ENCODE data around the gene MLH1. TPM values are rescaled to one million over a fixed set of nuclear protein-coding genes. Genes with fewer than 3 reads are reported as not detected.

The MLH1 gene
- total RNA-seq, 1 experiment from 2014 or later = 28.5 TPM

GRCh38 chr3:36965440-36965839, 27.9 kb upstream of the MLH1 start:
- Histone ChIP-seq H3K4me3 (ENCODE audit: low read depth in 2 of 2, low read length in 2 of 2) (no peak overlapping the region), H3K9me3 (ENCODE audit: control insufficient read depth, insufficient read depth, low read depth, low read length) (no peaks in the 10 kb centered on the region), H3K36me3 (ENCODE audit: control insufficient read depth, insufficient read depth, low read length) (no peaks in the 10 kb centered on the region), H3K27me3 (ENCODE audit: control insufficient read depth, insufficient read depth, low read length) (no peaks in the 10 kb centered on the region), H3K4me1 (ENCODE audit: control insufficient read depth, insufficient read depth, low read length) (no peaks in the 10 kb centered on the region), H3K27ac (ENCODE audit: low read length) (no peak overlapping the region)
- BruUV-seq (replicated peaks) = no TSS peak
- DNase-seq (ENCODE audit: low read depth, low spot score) = no peak
- ChIA-PET POLR2A (no interaction called here), CTCF (no interaction called here)
- ATAC-seq = no peak
- intact Hi-C loops (cut with micrococcal nuclease; ENCODE audit: unreplicated experiment) = no loop called here
- TF ChIP-seq REST (IDR thresholded peaks at IDR 0.05; ENCODE audit: insufficient read depth in 1 of 2, low read depth in 2 of 2, low read length in 1 of 2) = no peak
- no peak for TF ChIP-seq CTCF (IDR thresholded peaks at IDR 0.05)
- TF ChIP-seq SIN3A (IDR thresholded peaks at IDR 0.05; ENCODE audit: borderline replicate concordance, insufficient read depth, low read depth, low read length) = no peak
- no peak for TF ChIP-seq TCF7L2 (IDR thresholded peaks at IDR 0.05; ENCODE audit: low read depth, low read length)
- TF ChIP-seq POLR2AphosphoS5 (IDR thresholded peaks at IDR 0.05; ENCODE audit: low read depth, low read length) = no peak
- in situ Hi-C loops (cut with HindIII; ENCODE audit: low pct_unique_long_range_greater_than_20kb, low sequenced_read_pairs) = no loop called here

DNA sequence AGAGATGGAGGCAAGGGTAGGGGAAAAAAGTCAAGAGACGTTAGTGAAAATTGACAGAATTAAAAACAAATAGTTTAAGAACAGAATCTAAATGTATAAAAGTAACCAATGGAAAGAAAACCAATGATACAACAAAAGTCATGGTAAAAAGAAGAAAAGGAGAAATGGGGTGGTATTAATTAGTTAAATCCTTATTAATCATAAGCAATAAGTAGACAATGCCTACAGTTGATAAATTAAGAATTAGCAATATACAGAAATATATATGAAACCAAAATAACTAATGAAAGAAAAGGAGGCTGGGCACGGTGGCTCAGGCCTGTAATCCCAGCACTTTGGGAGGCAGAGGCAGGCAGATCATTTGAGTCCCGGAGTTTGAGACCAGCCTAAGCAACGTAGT, 24.2 kb upstream of the MLH1 start:
- no peaks in the 10 kb centered on the region for H3K27me3 ChIP-seq (ENCODE audit: control insufficient read depth, insufficient read depth, low read length)
- H3K27ac ChIP-seq (ENCODE audit: low read length) = no peak overlapping the region
- H3K4me1 ChIP-seq (ENCODE audit: control insufficient read depth, insufficient read depth, low read length) = no peaks in the 10 kb centered on the region
- no TSS peak for BruUV-seq (replicated peaks)
- TF ChIP-seq REST (IDR thresholded peaks at IDR 0.05; ENCODE audit: insufficient read depth in 1 of 2, low read depth in 2 of 2, low read length in 1 of 2) (no peak), SIN3A (IDR thresholded peaks at IDR 0.05; ENCODE audit: borderline replicate concordance, insufficient read depth, low read depth, low read length) (no peak), POLR2AphosphoS5 (IDR thresholded peaks at IDR 0.05; ENCODE audit: low read depth, low read length) (no peak)
- ChIA-PET POLR2A (no interaction called here), CTCF (no interaction called here)
- DNase-seq (ENCODE audit: low read depth, low spot score) (no peak), ATAC-seq (no peak)
- no peaks in the 10 kb centered on the region for H3K36me3 ChIP-seq (ENCODE audit: control insufficient read depth, insufficient read depth, low read length)
- intact Hi-C loops (cut with micrococcal nuclease; ENCODE audit: unreplicated experiment) (no loop called here), in situ Hi-C loops (cut with HindIII; ENCODE audit: low pct_unique_long_range_greater_than_20kb, low sequenced_read_pairs) (no loop called here)
- no peaks in the 10 kb centered on the region for H3K9me3 ChIP-seq (ENCODE audit: control insufficient read depth, insufficient read depth, low read depth, low read length)
- H3K4me3 ChIP-seq (ENCODE audit: low read depth in 2 of 2, low read length in 2 of 2) = no peak overlapping the region
